Type B pancreatic cell (in vitro differentiated cells): ENCODE measurements around the gene UPP2. TPM values are rescaled to one million over a fixed set of nuclear protein-coding genes. Genes with fewer than 3 reads are reported as not detected.

Experiments used
- DNase-seq: peaks from one replicate; pipeline ENCODE4 v3.0.0; 2021; ENCODE audit warnings: mixed read lengths; ENCODE audit not compliant: unreplicated experiment; ENCODE audit errors: extremely low spot score
- H3K27ac Mint-ChIP-seq: 2 replicates; pipeline ENCODE4 v1.8.0; 2021; ENCODE audit warnings: mild to moderate bottlenecking, mixed read lengths
- H3K27me3 Mint-ChIP-seq: 2 replicates; pipeline ENCODE4 v1.8.0; 2021; ENCODE audit warnings: mixed read lengths
- H3K36me3 Mint-ChIP-seq: 2 replicates; pipeline ENCODE4 v1.8.0; 2021; ENCODE audit warnings: mixed read lengths
- H3K4me1 Mint-ChIP-seq: one replicate; pipeline ENCODE4 v1.8.0; 2021; ENCODE audit warnings: mixed read lengths; ENCODE audit not compliant: unreplicated experiment
- H3K4me3 Mint-ChIP-seq: 2 replicates; pipeline ENCODE4 v1.8.0; 2021; ENCODE audit warnings: mild to moderate bottlenecking, mixed read lengths
- H3K9me3 Mint-ChIP-seq: 2 replicates; pipeline ENCODE4 v1.8.0; 2021; ENCODE audit warnings: mixed read lengths
- CTCF ChIP-seq: fragments of 200-600 bp; sonication (generic); conservative IDR thresholded peaks from 2 replicates; pipeline ENCODE4 v1.5.0; 2021; ENCODE audit warnings: antibody characterized with exemption, mild to moderate bottlenecking
- total RNA-seq: library from RNA; stranded (reverse); gene quantifications from 2 replicates; pipeline ENCODE4 v1.2.1, GENCODE V29; 2021; ENCODE audit warnings: low replicate concordance

UPP2 gene
- total RNA-seq, 1 donor from 2014 or later: not detected

GRCh38 chr2:158097481-158097880 is 4.2 kb upstream of the UPP2 start:
- H3K4me3 Mint-ChIP-seq: no peak overlapping the region
- H3K9me3 Mint-ChIP-seq: no peaks in the 10 kb centered on the region
- DNase-seq: no peak
- H3K27me3 Mint-ChIP-seq: no peaks in the 10 kb centered on the region
- H3K36me3 Mint-ChIP-seq: no peaks in the 10 kb centered on the region
- H3K4me1 Mint-ChIP-seq: peaks cover 8% of the 10 kb centered on the region
- no peak for TF ChIP-seq CTCF
- no peak overlapping the region for H3K27ac Mint-ChIP-seq

- H3K27ac Mint-ChIP-seq: no peak overlapping the region
- H3K4me1 Mint-ChIP-seq: peaks cover 8% of the 10 kb centered on the region
- DNase-seq: no peak
- H3K36me3 Mint-ChIP-seq: no peaks in the 10 kb centered on the region
- no peaks in the 10 kb centered on the region for H3K9me3 Mint-ChIP-seq
- no peak for TF ChIP-seq CTCF
- no peak overlapping the region for H3K4me3 Mint-ChIP-seq
- H3K27me3 Mint-ChIP-seq: no peaks in the 10 kb centered on the region
These were observed 3.5 kb upstream of the UPP2 start for GRCh38 chr2:158098178-158098577.

- no peak overlapping the region for H3K27ac Mint-ChIP-seq
- DNase-seq: no peak
These were observed 2.0 kb upstream of the UPP2 start for GRCh38 chr2:158099716-158100115.

GRCh38 chr2:158100411-158100810 is 1.3 kb upstream of the UPP2 start:
- Mint-ChIP-seq H3K27ac (no peak overlapping the region), H3K27me3 (no peaks in the 10 kb centered on the region), H3K4me3 (no peak overlapping the region), H3K36me3 (no peaks in the 10 kb centered on the region), H3K4me1 (no peaks in the 10 kb centered on the region), H3K9me3 (no peaks in the 10 kb centered on the region)
- DNase-seq: no peak
- no peak for TF ChIP-seq CTCF

More at GRCh38 chr2:158099716-158100115, 2.0 kb upstream of the UPP2 start:
- Mint-ChIP-seq H3K27me3 (no peaks in the 10 kb centered on the region), H3K4me3 (no peak overlapping the region), H3K4me1 (peaks cover 7% of the 10 kb centered on the region), H3K9me3 (no peaks in the 10 kb centered on the region), H3K36me3 (no peaks in the 10 kb centered on the region)
- TF ChIP-seq CTCF: no peak

GRCh38 chr2:158102446-158102845 is 770 bp downstream of the UPP2 start:
- H3K27me3 Mint-ChIP-seq: no peaks in the 10 kb centered on the region
- H3K27ac Mint-ChIP-seq: no peak overlapping the region
- H3K9me3 Mint-ChIP-seq: no peaks in the 10 kb centered on the region
- no peak overlapping the region for H3K4me3 Mint-ChIP-seq
- H3K4me1 Mint-ChIP-seq: no peaks in the 10 kb centered on the region
- no peaks in the 10 kb centered on the region for H3K36me3 Mint-ChIP-seq
- no peak for TF ChIP-seq CTCF
- DNase-seq: no peak

- H3K4me3 Mint-ChIP-seq: no peak overlapping the region
- TF ChIP-seq CTCF: no peak
- no peak for DNase-seq
- H3K36me3 Mint-ChIP-seq: no peaks in the 10 kb centered on the region
- no peak overlapping the region for H3K27ac Mint-ChIP-seq
- H3K9me3 Mint-ChIP-seq: no peaks in the 10 kb centered on the region
- no peaks in the 10 kb centered on the region for H3K27me3 Mint-ChIP-seq
- H3K4me1 Mint-ChIP-seq: no peaks in the 10 kb centered on the region
These were observed 1.8 kb downstream of the UPP2 start for GRCh38 chr2:158103411-158104012.
